Immature natural killer cell (primary cell): ENCODE measurements around the gene CST6. TPM values are rescaled to one million over a fixed set of nuclear protein-coding genes. Genes with fewer than 3 reads are reported as not detected.
A peak's percentile ranks its signal among the peaks of the same experiment; 100 is the strongest.
"Not testable (repeated sequence)": the region's sequence is repeated elsewhere in the genome, so short reads cannot be mapped to it uniquely, and the experiment has no call there.

ENCODE experiments used
- DNase-seq, 3 donors: peaks; one replicate each; pipeline ENCODE4 v3.0.0; 2022; ENCODE audit warnings: mixed read lengths in 1 of 3
- H3K27ac Mint-ChIP-seq, 6 donors: one replicate each; pipeline ENCODE4 v1.8.0; 2020; ENCODE audit warnings: mixed read lengths in 6 of 6, mild to moderate bottlenecking in 5 of 6, inconsistent platforms in 4 of 6, moderate library complexity in 3 of 6
- H3K27me3 Mint-ChIP-seq, 3 donors: one replicate each; pipeline ENCODE4 v1.8.0; 2020 to 2021; ENCODE audit warnings: low read depth in 3 of 3, mild to moderate bottlenecking in 3 of 3, mixed read lengths in 3 of 3, moderate library complexity in 3 of 3, inconsistent platforms in 1 of 3
- H3K36me3 Mint-ChIP-seq, 3 donors: one replicate each; pipeline ENCODE4 v1.8.0; 2020; ENCODE audit warnings: mixed read lengths in 3 of 3, inconsistent platforms in 2 of 3, mild to moderate bottlenecking in 2 of 3
- H3K4me1 Mint-ChIP-seq, 2 donors: one replicate each; pipeline ENCODE4 v1.8.0; 2020; ENCODE audit warnings: inconsistent platforms in 2 of 2, mild to moderate bottlenecking in 2 of 2, mixed read lengths in 2 of 2, moderate library complexity in 1 of 2
- H3K4me3 Mint-ChIP-seq, 5 donors: one replicate each; pipeline ENCODE4 v1.8.0; 2020; ENCODE audit warnings: mild to moderate bottlenecking in 5 of 5, mixed read lengths in 5 of 5, inconsistent platforms in 3 of 5, moderate library complexity in 3 of 5
- H3K9me3 Mint-ChIP-seq, 6 donors: one replicate each; pipeline ENCODE4 v1.8.0; 2020; ENCODE audit warnings: mild to moderate bottlenecking in 6 of 6, mixed read lengths in 6 of 6, inconsistent platforms in 4 of 6, moderate library complexity in 3 of 6
- polyA plus RNA-seq, 3 donors: library from polyadenylated mRNA; unstranded; fragments of 300-500 nt; fragmentation: Illumina TruSeq; gene quantifications; one replicate each; pipeline ENCODE4 v1.2.3, GENCODE V29; 2021

CST6 gene
- polyA plus RNA-seq, 3 donors from 2014 or later, result not detected

DNA sequence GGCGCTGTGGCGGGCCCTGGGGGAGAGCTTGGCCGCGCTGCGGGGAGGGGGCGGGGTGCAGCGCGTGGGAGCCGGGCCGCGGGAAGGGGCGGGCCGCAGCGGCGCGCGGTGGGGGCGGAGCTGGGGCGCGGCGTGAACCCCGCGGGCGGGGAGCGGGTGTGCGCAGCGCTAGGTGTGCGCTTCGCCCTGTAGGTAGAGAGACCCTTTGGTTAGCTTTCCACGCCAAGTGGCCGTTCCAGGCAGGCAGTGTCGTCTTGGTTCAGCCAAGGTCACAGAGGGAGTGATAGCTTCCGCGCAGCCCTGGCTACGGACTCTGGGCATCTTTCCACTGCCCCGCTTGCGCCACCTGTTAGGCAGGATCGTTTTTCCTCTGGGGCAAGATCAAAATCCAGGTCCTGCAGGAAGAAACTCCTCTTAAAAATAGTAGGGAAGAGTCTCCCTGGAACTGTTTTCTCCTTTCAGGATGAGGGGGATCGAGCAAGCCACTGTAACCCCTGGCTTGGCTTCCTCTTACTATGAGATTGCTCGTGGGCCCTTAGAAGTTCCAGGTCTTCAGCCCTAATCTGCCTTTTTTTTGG lies 9.1 kb upstream of the CST6 start:
- Mint-ChIP-seq H3K4me1 (peaks cover 42 to 53% of the 10 kb centered on the region in 2 donors), H3K27me3 (peaks cover 8 to 13% (median 9%) of the 10 kb centered on the region in 3 donors)

DNA sequence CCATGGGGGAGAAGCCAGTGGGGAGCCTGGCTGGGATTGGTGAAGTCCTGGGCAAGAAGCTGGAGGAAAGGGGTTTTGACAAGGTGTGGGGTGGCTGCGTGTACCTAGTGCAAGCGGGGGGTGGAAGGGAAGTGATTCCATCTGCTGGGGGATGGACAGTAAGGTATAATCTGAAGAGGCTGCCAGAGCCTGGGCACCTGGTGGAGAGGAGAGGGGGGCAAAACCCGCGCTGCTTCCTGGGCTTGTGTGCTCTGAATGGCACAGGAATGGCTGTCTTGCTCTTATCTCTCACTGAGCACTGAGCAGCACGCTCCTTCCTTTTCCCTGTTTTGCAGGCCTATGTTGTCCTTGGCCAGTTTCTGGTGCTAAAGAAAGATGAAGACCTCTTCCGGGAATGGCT lies 8.5 kb upstream of the CST6 start:
- peaks cover 0 to 20% (median 13%) of the 10 kb centered on the region in 3 donors for H3K36me3 Mint-ChIP-seq
- H3K4me1 Mint-ChIP-seq, result peaks cover 42 to 50% of the 10 kb centered on the region in 2 donors
- H3K27me3 Mint-ChIP-seq, result peaks cover 8 to 13% (median 9%) of the 10 kb centered on the region in 3 donors
- H3K27ac Mint-ChIP-seq, result peak overlapping the region; percentile 77 to 96 (median 84)
- no peaks in the 10 kb centered on the region for H3K9me3 Mint-ChIP-seq
- no peak for DNase-seq
- peak overlapping the region; percentile 76 to 99 (median 98) for H3K4me3 Mint-ChIP-seq

More for the DNA sequence above, 9.1 kb upstream of the CST6 start:
- peak overlapping the region; percentile 82 to 99 (median 97) for H3K27ac Mint-ChIP-seq
- H3K9me3 Mint-ChIP-seq, result no peaks in the 10 kb centered on the region
- peak overlapping the region; percentile 92 to 100 (median 99) for H3K4me3 Mint-ChIP-seq
- DNase-seq, result no peak
- peaks cover 3 to 26% (median 15%) of the 10 kb centered on the region in 3 donors for H3K36me3 Mint-ChIP-seq

DNA sequence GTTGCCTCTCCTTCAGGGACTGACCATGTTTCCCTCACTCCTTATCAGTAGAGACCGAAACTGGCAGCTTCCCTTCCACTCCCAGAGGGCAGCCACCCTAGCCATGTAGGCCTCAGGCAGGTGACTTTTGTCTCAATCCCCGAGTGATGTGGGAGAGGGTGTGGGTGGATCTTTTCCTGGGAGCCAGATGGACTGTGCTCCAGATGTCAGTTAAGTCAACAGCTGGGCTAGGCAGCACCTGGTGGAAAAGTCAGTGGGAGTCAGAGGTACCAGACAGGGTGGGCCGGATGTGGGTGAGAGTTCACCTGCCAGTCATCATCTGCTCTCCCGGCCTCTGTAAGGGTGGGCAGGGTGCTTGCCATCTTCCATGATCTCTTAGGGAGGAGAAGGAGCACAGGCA lies 7.6 kb upstream of the CST6 start:
- H3K27me3 Mint-ChIP-seq, result peaks cover 8 to 13% (median 9%) of the 10 kb centered on the region in 3 donors
- peak overlapping the region in 3 of 5 donors; percentile 36 to 99 (median 98) for H3K4me3 Mint-ChIP-seq
- no peaks in the 10 kb centered on the region for H3K9me3 Mint-ChIP-seq
- H3K36me3 Mint-ChIP-seq, result peaks cover 0 to 11% (median 4%) of the 10 kb centered on the region in 3 donors
- DNase-seq, result no peak
- H3K27ac Mint-ChIP-seq, result peak overlapping the region in 1 of 6 donors; percentile 45
- peaks cover 41% of the 10 kb centered on the region in 2 donors for H3K4me1 Mint-ChIP-seq

- DNase-seq, result no peak
- Mint-ChIP-seq H3K36me3 (peaks cover 0 to 9% (median 0%) of the 10 kb centered on the region in 3 donors), H3K9me3 (no peaks in the 10 kb centered on the region), H3K4me3 (no peak overlapping the region), H3K27me3 (peaks cover 9 to 19% (median 10%) of the 10 kb centered on the region in 3 donors), H3K4me1 (peaks cover 24 to 25% of the 10 kb centered on the region in 2 donors), H3K27ac (no peak overlapping the region)
These were observed 5.5 kb upstream of the CST6 start for GRCh38 chr11:66006134-66006890.

GRCh38 chr11:66006891-66007176 lies 5.0 kb upstream of the CST6 start:
- DNase-seq, result no peak
- H3K9me3 Mint-ChIP-seq, result no peaks in the 10 kb centered on the region
- H3K4me3 Mint-ChIP-seq, result no peak overlapping the region
- no peak overlapping the region for H3K27ac Mint-ChIP-seq
- peaks cover 0 to 9% (median 0%) of the 10 kb centered on the region in 3 donors for H3K36me3 Mint-ChIP-seq
- H3K4me1 Mint-ChIP-seq, result peaks cover 19 to 20% of the 10 kb centered on the region in 2 donors
- H3K27me3 Mint-ChIP-seq, result peaks cover 8 to 19% (median 9%) of the 10 kb centered on the region in 3 donors

DNA sequence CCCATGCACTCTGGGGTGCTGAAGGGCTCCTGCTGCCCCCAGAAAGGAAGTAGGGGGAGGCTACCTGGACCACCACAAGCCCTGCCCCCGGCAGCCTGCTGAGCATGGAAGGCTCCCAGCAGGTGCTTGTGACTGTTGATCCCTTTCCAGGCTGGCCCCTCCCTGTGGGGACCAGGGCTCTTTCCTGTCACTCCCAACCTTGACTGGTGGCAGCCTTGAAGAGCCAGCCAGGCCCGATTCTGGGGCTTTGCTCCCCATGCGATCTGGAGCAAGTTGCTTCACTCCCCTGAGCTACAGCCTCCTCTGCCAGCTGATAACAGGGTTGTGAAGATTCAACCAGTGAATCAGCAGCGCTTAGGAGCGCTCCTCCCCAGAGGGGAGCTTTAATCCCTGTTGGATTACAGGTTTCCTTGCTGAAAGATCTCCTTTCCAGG lies 4.6 kb upstream of the CST6 start:
- Mint-ChIP-seq H3K4me1 (peaks cover 15 to 16% of the 10 kb centered on the region in 2 donors), H3K9me3 (no peaks in the 10 kb centered on the region), H3K4me3 (no peak overlapping the region), H3K27me3 (peaks cover 4 to 15% (median 5%) of the 10 kb centered on the region in 3 donors), H3K27ac (no peak overlapping the region), H3K36me3 (peaks cover 0 to 9% (median 0%) of the 10 kb centered on the region in 3 donors)
- no peak for DNase-seq

- DNase-seq, result no peak
- Mint-ChIP-seq H3K36me3 (peaks cover 0 to 9% (median 0%) of the 10 kb centered on the region in 3 donors), H3K9me3 (no peaks in the 10 kb centered on the region), H3K4me3 (no peak overlapping the region), H3K27ac (no peak overlapping the region), H3K4me1 (peaks cover 7 to 10% of the 10 kb centered on the region in 2 donors), H3K27me3 (peaks cover 2 to 10% (median 2%) of the 10 kb centered on the region in 3 donors)
These were observed 3.7 kb upstream of the CST6 start for GRCh38 chr11:66008095-66008467.

DNA sequence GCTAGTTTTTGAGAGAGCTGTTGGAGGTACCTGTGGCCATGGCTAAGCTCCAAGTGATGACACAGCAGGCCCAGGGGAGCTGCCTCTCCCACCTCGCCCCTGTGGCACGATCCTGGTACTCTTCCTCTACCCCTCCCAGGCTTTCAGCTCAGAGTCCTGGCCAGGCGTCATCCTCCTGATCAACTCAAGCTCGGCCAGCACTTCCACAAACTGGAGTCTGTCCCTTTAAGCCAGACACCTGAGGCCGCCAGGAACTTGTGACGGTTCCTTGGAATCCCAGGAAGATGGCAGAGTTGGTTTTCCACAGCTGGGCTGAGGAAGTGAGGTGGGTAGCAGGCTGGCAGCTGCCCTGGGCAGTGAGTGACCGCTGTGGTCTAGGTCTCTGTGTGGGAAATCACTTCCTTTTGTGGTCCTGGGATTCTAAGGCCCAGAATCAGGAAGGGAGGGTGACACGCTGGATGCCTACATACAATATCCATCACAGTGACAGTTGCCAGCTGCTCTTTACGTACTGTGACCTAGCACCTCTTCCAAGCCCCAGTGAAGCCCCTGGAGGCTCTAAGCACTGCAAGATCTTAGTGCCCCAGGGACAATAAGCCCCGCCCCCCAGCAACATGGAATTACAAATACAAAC lies 3.2 kb upstream of the CST6 start:
- Mint-ChIP-seq H3K27ac (no peak overlapping the region), H3K27me3 (peaks cover 2 to 10% (median 2%) of the 10 kb centered on the region in 3 donors), H3K4me1 (peaks cover 2 to 5% of the 10 kb centered on the region in 2 donors), H3K36me3 (peaks cover 0 to 9% (median 0%) of the 10 kb centered on the region in 3 donors), H3K4me3 (no peak overlapping the region), H3K9me3 (no peaks in the 10 kb centered on the region)
- no peak for DNase-seq

GRCh38 chr11:66010036-66010435 lies 1.8 kb upstream of the CST6 start:
- DNase-seq, H3K27ac Mint-ChIP-seq, H3K9me3 Mint-ChIP-seq, H3K4me1 Mint-ChIP-seq, H3K36me3 Mint-ChIP-seq, H3K27me3 Mint-ChIP-seq, H3K4me3 Mint-ChIP-seq: not testable (repeated sequence)

DNA sequence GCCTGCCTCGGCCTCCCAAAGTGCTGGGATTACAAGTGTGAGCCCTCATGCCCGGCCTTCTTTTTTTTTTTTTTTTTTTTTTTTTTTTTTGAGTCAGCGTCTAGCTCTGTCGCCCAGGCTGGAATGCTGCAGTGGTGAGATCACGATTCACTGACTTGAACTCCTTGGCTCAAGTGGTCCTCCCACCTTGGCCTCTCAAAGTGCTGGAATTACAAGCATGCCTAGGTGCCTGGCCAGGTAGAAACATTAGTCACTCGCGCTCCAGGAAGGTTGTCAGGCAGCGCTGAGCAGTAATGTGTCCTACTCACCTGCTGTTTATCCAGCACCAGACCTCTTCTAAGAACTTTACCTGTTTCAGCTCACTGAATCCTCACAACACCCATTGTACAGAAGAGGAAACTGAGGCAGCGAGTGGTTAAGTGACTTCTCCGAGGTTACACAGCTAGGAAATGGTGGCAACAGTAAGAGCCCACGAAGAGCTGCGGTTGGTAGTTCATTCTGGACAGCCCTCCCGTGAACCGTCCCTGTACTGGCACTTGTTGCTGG lies 496 bp upstream of the CST6 start:
- H3K4me1 Mint-ChIP-seq, result no peaks in the 10 kb centered on the region
- peaks cover 2 to 10% (median 2%) of the 10 kb centered on the region in 3 donors for H3K27me3 Mint-ChIP-seq
- H3K36me3 Mint-ChIP-seq, result no peaks in the 10 kb centered on the region
- H3K9me3 Mint-ChIP-seq, result no peaks in the 10 kb centered on the region
- DNase-seq, result no peak
- H3K27ac Mint-ChIP-seq, result no peak overlapping the region
- peak overlapping the region in 1 of 5 donors; percentile 23 for H3K4me3 Mint-ChIP-seq

- Mint-ChIP-seq H3K36me3 (no peaks in the 10 kb centered on the region), H3K27me3 (peaks cover 0 to 10% (median 2%) of the 10 kb centered on the region in 3 donors), H3K4me1 (peaks cover 0 to under 1% of the 10 kb centered on the region in 2 donors), H3K27ac (no peak overlapping the region), H3K9me3 (no peaks in the 10 kb centered on the region), H3K4me3 (no peak overlapping the region)
- DNase-seq, result no peak
These were observed 650 bp downstream of the CST6 start for GRCh38 chr11:66012371-66012945.

DNA sequence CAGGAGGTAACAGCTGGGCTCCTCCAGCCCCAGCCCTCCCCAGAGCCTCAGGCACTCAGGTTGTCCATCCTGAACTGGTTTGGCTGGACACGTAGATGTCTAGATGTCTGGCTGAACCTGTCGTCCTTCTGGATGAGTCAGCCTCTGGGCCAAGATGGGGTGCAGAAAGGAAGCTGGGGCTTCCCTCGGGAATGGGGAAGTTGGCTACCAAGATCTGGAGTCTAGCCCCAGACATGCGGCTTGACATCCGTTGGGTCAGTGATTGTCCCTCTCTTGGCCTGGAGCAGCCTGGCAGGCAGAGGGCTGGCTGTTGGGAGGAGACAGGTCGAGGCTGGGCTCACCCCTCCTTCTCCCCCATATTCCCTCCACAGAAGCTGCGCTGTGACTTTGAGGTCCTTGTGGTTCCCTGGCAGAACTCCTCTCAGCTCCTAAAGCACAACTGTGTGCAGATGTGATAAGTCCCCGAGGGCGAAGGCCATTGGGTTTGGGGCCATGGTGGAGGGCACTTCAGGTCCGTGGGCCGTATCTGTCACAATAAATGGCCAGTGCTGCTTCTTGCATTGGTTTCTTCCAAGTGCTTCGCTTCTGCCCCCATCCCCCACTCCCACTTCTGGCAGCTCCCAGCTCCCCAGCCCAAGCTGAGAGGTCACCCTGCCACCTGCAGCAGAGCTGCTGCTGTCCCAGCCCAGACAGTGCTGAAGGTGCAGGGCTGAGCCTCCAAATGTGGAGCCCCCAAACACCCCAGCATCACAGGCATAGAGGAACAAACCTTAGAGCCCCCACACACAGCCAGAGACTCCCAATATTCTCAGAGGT lies 1.3 kb downstream of the CST6 start:
- no peaks in the 10 kb centered on the region for H3K9me3 Mint-ChIP-seq
- peaks cover 0 to 10% (median 2%) of the 10 kb centered on the region in 3 donors for H3K27me3 Mint-ChIP-seq
- H3K27ac Mint-ChIP-seq, result no peak overlapping the region
- no peak for DNase-seq
- H3K4me1 Mint-ChIP-seq, result peaks cover 0 to 3% of the 10 kb centered on the region in 2 donors
- H3K4me3 Mint-ChIP-seq, result no peak overlapping the region
- H3K36me3 Mint-ChIP-seq, result no peaks in the 10 kb centered on the region

DNA sequence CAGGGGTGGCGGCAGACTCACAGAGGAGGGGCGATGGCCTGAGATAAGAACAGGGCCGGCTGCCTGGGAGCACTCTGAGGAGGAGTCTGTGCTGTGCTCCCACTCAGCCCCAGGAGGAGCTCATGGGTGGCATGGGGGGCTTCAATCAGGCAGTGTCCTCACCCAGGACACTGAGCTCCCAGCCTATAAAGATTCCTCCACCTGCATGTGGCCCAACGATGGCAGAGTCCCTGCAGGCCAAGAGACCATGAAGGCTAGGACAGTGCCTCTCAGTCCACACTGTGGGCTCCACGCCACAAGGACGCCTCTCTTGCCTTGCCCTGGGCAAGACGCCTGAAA lies 1.9 kb downstream of the CST6 start:
- Mint-ChIP-seq H3K27me3 (peaks cover 0 to 10% (median 4%) of the 10 kb centered on the region in 3 donors), H3K4me1 (peaks cover 0 to 3% of the 10 kb centered on the region in 2 donors), H3K4me3 (no peak overlapping the region), H3K27ac (no peak overlapping the region), H3K9me3 (no peaks in the 10 kb centered on the region), H3K36me3 (no peaks in the 10 kb centered on the region)
- DNase-seq, result no peak
